CD14-positive monocyte (primary cell): ENCODE measurements around the gene FRMPD2. TPM values are rescaled to one million over a fixed set of nuclear protein-coding genes. Genes with fewer than 3 reads are reported as not detected.

Source experiments
- DNase-seq, 3 donors: peaks; one replicate each; pipeline ENCODE4 v3.0.0-alpha.2; 2011 to 2022
- H2AFZ ChIP-seq: 2 replicates; pipeline ENCODE4 v1.6.0; 2012; ENCODE audit warnings: mild to moderate bottlenecking, low read depth, low read length, inconsistent platforms; ENCODE audit not compliant: insufficient read depth, poor library complexity, severe bottlenecking
- H3K27ac ChIP-seq, 2 donors: 1 replicate in 1 of 2; 2 replicates in 1 of 2; pipeline ENCODE4 v1.5.1; 2012 to 2013; ENCODE audit warnings: low read length in 2 of 2, control low read depth in 1 of 2, inconsistent platforms in 1 of 2, low read depth in 1 of 2, mild to moderate bottlenecking in 1 of 2
- H3K27me3 ChIP-seq, 2 donors: one replicate each; pipeline versions ENCODE4 v1.6.0 to v1.6.1; 2011 to 2013; ENCODE audit warnings: low read length in 2 of 2; ENCODE audit not compliant: control insufficient read depth in 2 of 2, insufficient read depth in 2 of 2
- H3K36me3 ChIP-seq, 2 donors: replicated peaks in 1 of 2; 1 replicate in 1 of 2; 2 replicates in 1 of 2; pipeline versions ENCODE4 v1.5.1 to v1.6.1; 2012 to 2013; ENCODE audit warnings: low read length in 2 of 2, control low read depth in 1 of 2, inconsistent platforms in 1 of 2, mild to moderate bottlenecking in 1 of 2; ENCODE audit not compliant: insufficient read depth in 2 of 2, control insufficient read depth in 1 of 2
- H3K4me1 ChIP-seq, 2 donors: 1 replicate in 1 of 2; 2 replicates in 1 of 2; pipeline versions ENCODE4 v1.5.1 to v1.6.1; 2012 to 2013; ENCODE audit warnings: low read length in 2 of 2, control low read depth in 1 of 2, inconsistent platforms in 1 of 2, mild to moderate bottlenecking in 1 of 2, moderate library complexity in 1 of 2; ENCODE audit not compliant: insufficient read depth in 2 of 2, control insufficient read depth in 1 of 2
- H3K4me2 ChIP-seq: replicated peaks from 2 replicates; pipeline ENCODE3; 2012; ENCODE audit warnings: low read length, moderate library complexity, mild to moderate bottlenecking; ENCODE audit not compliant: poor library complexity, severe bottlenecking; ENCODE audit errors: extremely low read depth
- H3K4me3 ChIP-seq, 3 experiments: fragments of 200-600 bp in 1 of 3; sonication (generic) in 1 of 3; replicated peaks in 1 of 3; 1 replicate in 2 of 3; 2 replicates in 1 of 3; pipeline ENCODE4 v1.5.1; 2011 to 2013; ENCODE audit warnings: low read length in 3 of 3, mild to moderate bottlenecking in 3 of 3, control low read depth in 2 of 3, low read depth in 2 of 3, inconsistent platforms in 1 of 3, moderate library complexity in 1 of 3
- H3K79me2 ChIP-seq: 2 replicates; pipeline ENCODE4 v1.6.0; 2012; ENCODE audit warnings: mild to moderate bottlenecking, control low read depth, inconsistent platforms, low read length, moderate library complexity; ENCODE audit not compliant: insufficient read depth
- H3K9ac ChIP-seq: 2 replicates; pipeline ENCODE4 v1.6.0; 2017; ENCODE audit warnings: low read length, mild to moderate bottlenecking; ENCODE audit not compliant: insufficient read depth, poor library complexity, severe bottlenecking
- H3K9me3 ChIP-seq, 2 donors: replicated peaks in 1 of 2; 1 replicate in 1 of 2; 2 replicates in 1 of 2; pipeline versions ENCODE4 v1.5.1 to v1.6.1; 2012 to 2013; ENCODE audit warnings: low read length in 2 of 2, control low read depth in 1 of 2; ENCODE audit not compliant: control insufficient read depth in 1 of 2, insufficient read depth in 1 of 2
- H4K20me1 ChIP-seq: 2 replicates; pipeline ENCODE4 v1.6.0; 2012; ENCODE audit warnings: mild to moderate bottlenecking, low read length, control low read depth, moderate library complexity; ENCODE audit not compliant: insufficient read depth
- H3K27ac Mint-ChIP-seq, 7 donors: one replicate each; pipeline ENCODE4 v1.8.0; 2020; ENCODE audit warnings: mild to moderate bottlenecking in 7 of 7, mixed read lengths in 7 of 7, moderate library complexity in 6 of 7, inconsistent platforms in 2 of 7
- H3K27me3 Mint-ChIP-seq, 3 donors: one replicate each; pipeline ENCODE4 v1.8.0; 2021 to 2022; ENCODE audit warnings: low read depth in 3 of 3, mild to moderate bottlenecking in 3 of 3, mixed read lengths in 3 of 3, moderate library complexity in 3 of 3, inconsistent platforms in 1 of 3
- H3K36me3 Mint-ChIP-seq, 2 donors: one replicate each; pipeline ENCODE4 v1.8.0; 2020; ENCODE audit warnings: mixed read lengths in 2 of 2, inconsistent platforms in 1 of 2, mild to moderate bottlenecking in 1 of 2
- H3K4me1 Mint-ChIP-seq: one replicate; pipeline ENCODE4 v1.8.0; 2020; ENCODE audit warnings: mild to moderate bottlenecking, mixed read lengths
- H3K4me3 Mint-ChIP-seq, 2 donors: one replicate each; pipeline ENCODE4 v1.8.0; 2020; ENCODE audit warnings: mild to moderate bottlenecking in 2 of 2, mixed read lengths in 2 of 2, moderate library complexity in 1 of 2
- H3K9me3 Mint-ChIP-seq, 7 donors: one replicate each; pipeline ENCODE4 v1.8.0; 2020 to 2022; ENCODE audit warnings: mixed read lengths in 7 of 7, mild to moderate bottlenecking in 6 of 7, moderate library complexity in 6 of 7, inconsistent platforms in 2 of 7
- CTCF ChIP-seq: fragments of 200-600 bp; IDR thresholded peaks from one replicate; pipeline ENCODE4 v1.8.0; 2022; ENCODE audit warnings: antibody characterized with exemption, mild to moderate bottlenecking
- WGBS: methylation state at CpG from one replicate; pipeline ENCODE4 v1.1.5; 2013; ENCODE audit warnings: missing lambda C conversion rate; ENCODE audit not compliant: insufficient coverage; 5-methylcytosine and 5-hydroxymethylcytosine counted together
- intact Hi-C, 2 donors: fragments of 100-400 bp; cut with micrococcal nuclease; formaldehyde crosslinking; loops; one replicate each; pipeline versions ENCODE4 v1.15.0 to v1.15.1; 2023
- polyA plus RNA-seq, 3 donors: library from polyadenylated mRNA; depleted of rRNA in 1 of 3; unstranded in 2 of 3; stranded (reverse) in 1 of 3; fragments of 300-500 nt in 2 of 3; fragments of >200 nt in 1 of 3; fragmentation: Illumina TruSeq in 2 of 3; gene quantifications; 1 replicate in 2 of 3; 2 replicates in 1 of 3; pipeline ENCODE4 v1.2.3, GENCODE V29; 2012 to 2021

Gene FRMPD2
- polyA plus RNA-seq, 3 donors, result not detected

GRCh38 chr10:48316236-48316635, 41.7 kb upstream of the FRMPD2 start:
- Histone ChIP-seq H3K79me2 (peaks cover 69% of the 10 kb centered on the region), H3K27me3 (no peaks in the 10 kb centered on the region), H3K9ac (no peak overlapping the region), H3K4me3 (no peak overlapping the region), H3K9me3 (no peaks in the 10 kb centered on the region), H3K36me3 (no peaks in the 10 kb centered on the region), H2AFZ (no peak overlapping the region), H3K27ac (no peak overlapping the region), H3K4me2 (no peak overlapping the region), H3K4me1 (no peaks in the 10 kb centered on the region), H4K20me1 (peaks cover 71% of the 10 kb centered on the region)
- Mint-ChIP-seq H3K9me3 (no peaks in the 10 kb centered on the region), H3K27ac (no peak overlapping the region), H3K27me3 (no peaks in the 10 kb centered on the region), H3K4me1 (peaks cover 4% of the 10 kb centered on the region), H3K36me3 (peaks cover 2 to 5% of the 10 kb centered on the region in 2 donors), H3K4me3 (no peak overlapping the region)
- intact Hi-C loops, result no loop called here
- no peak for DNase-seq
- WGBS, result 100% methylated on average over 3 of the region's 4 CpGs
- TF ChIP-seq CTCF, result no peak

DNA sequence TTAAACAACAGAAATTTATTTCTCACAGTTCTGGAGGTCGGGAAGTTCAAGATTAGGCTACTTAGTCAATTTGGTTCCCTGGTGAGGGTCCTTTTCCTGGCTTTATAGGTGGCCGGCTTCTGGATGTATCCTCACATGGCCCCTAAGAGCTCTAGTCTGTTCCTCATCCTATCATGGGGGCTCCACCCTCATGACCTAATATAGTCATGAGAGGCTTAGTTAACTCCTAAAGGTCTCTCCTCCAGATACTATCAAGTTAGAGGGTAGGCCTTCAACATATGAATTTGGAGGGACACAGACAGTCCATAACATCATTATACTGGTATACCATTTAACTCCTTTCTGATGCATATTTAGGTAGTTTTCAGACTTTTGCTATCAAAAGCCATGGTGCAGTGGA, 39.6 kb upstream of the FRMPD2 start:
- Histone ChIP-seq H3K27me3 (no peaks in the 10 kb centered on the region), H3K4me3 (no peak overlapping the region), H3K79me2 (peaks cover 79% of the 10 kb centered on the region), H3K27ac (no peak overlapping the region), H2AFZ (no peak overlapping the region), H3K36me3 (no peaks in the 10 kb centered on the region), H3K4me1 (no peaks in the 10 kb centered on the region), H3K4me2 (no peak overlapping the region), H4K20me1 (peaks cover 79% of the 10 kb centered on the region), H3K9ac (no peak overlapping the region), H3K9me3 (no peaks in the 10 kb centered on the region)
- Mint-ChIP-seq H3K27me3 (no peaks in the 10 kb centered on the region), H3K9me3 (no peaks in the 10 kb centered on the region), H3K4me1 (peaks cover 7% of the 10 kb centered on the region), H3K36me3 (no peaks in the 10 kb centered on the region), H3K4me3 (no peak overlapping the region), H3K27ac (no peak overlapping the region)
- intact Hi-C loops, result no loop called here
- WGBS, result 100% methylated on average over 2 of the region's 2 CpGs
- TF ChIP-seq CTCF, result no peak
- DNase-seq, result no peak
